ENCODE results near the gene CYP11A1.

CYP11A1 gene

DNA sequence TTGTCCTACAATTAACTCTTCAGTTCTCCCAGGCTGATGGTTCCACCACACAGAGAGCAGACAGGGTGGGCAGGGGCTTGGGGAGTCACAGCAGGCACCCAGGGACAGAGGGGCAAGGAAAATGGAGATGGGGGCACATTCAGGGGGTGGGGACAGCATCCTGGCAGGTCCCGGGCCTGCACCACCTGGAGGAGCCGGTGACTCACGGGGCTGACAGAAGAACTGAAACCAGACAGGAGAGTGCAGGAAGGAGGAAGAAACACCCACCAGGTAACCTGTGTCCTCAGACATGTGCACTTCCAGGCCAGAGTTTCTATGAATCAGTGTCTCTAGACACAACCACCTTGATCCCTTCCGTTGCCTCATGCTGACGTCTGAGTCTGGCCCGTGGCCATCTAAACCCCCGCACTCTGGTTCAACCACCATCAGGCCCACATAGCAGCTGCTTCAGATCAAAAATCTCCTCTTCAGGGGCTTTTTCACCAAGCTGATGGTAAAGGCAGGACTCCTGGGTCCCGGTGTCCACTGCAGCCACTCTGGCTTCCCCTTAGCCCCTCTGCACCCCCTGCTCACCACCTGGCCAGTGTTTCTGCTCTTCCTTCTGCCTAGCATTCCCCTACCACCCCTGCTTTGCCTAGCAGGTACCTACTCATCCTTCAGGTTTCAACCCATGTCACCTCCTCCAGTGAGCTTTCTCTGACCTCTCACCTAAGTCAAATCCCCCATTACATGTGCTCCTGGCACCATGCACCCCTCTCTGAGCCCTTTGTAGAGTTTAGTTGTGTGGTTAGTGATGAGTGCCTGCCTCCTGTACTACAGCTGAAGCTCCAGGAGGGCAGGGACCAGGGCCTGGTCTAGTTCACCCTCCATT, 16.5 kb upstream of the CYP11A1 start:
- no peak for TF ChIP-seq Cebpa-rat (IDR thresholded peaks at IDR 0.05)
- no peaks in the 10 kb centered on the region for H3K9me3 ChIP-seq (replicated peaks in 1 of 11)
- H3K27ac ChIP-seq = peak overlapping the region in 7 of 11 experiments; percentile 1 to 68 (median 13); a peak in 10 of 22 replicates
- peak overlapping the region; percentile 59 to 83 (median 75) for H3K4me2 ChIP-seq
- no peaks in the 10 kb centered on the region; a peak in 1 of 22 replicates for H4K20me1 ChIP-seq
- H3K9ac ChIP-seq = peak overlapping the region in 4 of 11 experiments; percentile 9 to 27 (median 18); a peak in 4 of 22 replicates
- H3K27me3 ChIP-seq = no peaks in the 10 kb centered on the region
- peaks cover 43 to 77% (median 70%) of the 10 kb centered on the region in 10 experiments for H3K4me1 ChIP-seq
- H3K4me3 ChIP-seq = no peak overlapping the region
- no peaks in the 10 kb centered on the region for H3K36me3 ChIP-seq

DNA sequence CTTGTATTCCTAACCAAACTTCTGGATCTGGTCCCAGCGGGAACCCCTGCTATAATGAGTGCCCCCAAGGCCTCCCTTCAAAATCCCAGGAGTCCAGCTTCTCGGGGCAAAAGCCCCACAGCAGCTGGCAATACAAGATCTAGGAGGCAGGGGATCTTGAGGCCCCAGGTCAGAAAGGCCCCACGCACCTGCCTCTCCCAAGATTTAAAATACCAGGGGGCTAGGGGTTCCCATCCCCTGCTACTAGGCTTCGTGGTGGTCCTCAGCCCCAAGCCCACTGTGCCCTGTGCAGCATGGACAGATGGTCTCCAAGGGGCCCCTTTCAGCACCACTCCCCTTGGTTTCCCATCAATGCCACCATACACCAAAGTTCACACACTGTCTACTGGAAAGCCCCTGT, 15.8 kb upstream of the CYP11A1 start:
- Histone ChIP-seq H3K9ac (no peak overlapping the region), H3K4me2 (peak overlapping the region in 7 of 11 experiments; percentile 59 to 83 (median 77); a peak in 11 of 22 replicates), H3K9me3 (replicated peaks in 1 of 11) (no peaks in the 10 kb centered on the region), H3K4me1 (peaks cover 49 to 78% (median 73%) of the 10 kb centered on the region in 10 experiments), H3K27me3 (no peaks in the 10 kb centered on the region), H4K20me1 (no peaks in the 10 kb centered on the region; a peak in 1 of 22 replicates), H3K27ac (peak overlapping the region in 2 of 11 experiments; percentile 16 to 45; a peak in 1 of 22 replicates), H3K36me3 (no peaks in the 10 kb centered on the region), H3K4me3 (no peak overlapping the region)
- no peak for TF ChIP-seq Cebpa-rat (IDR thresholded peaks at IDR 0.05)

DNA sequence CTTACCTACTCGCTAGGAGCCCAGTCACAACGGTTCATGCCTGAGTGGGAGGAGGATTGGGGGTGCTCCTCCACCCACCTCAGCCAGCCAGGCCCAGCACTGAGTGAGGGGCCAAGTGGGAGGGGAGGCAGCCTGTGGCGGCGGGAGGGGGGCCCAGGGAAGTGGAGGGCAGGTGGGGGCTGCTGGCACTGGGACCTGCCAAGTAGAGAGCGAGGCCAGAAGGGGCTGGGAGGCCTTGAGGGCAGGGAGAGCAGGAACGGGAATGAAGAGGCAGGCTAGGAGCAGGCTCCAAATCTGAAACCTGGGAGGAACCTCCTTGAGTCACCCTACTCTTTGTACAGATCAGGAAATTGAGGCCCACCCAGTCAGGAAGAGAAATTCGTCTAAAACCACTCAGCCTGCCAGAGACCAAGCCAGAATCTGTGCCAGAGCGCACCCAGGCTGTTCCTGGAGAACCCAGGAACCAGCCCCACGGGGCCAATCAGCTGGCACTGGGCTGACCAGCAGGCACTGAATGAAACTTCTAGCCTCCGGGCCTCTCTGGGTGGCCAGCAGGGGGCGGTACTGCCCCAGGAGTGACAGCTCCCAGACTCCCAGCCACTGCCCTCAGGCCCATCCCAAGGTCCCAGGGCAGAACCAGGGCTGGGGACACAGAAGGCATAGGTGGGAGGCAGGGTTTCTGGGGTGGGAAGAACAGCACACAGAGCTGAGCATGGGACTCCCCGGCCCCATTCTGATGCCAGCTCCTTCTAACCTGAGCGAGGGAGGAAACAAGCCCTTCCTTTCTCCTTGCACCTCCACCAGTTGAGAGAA, 14.8 kb upstream of the CYP11A1 start:
- no peaks in the 10 kb centered on the region for H3K27me3 ChIP-seq
- peaks cover 51 to 73% (median 71%) of the 10 kb centered on the region in 10 experiments for H3K4me1 ChIP-seq
- TF ChIP-seq Cebpa-rat (IDR thresholded peaks at IDR 0.05) = no peak
- no peaks in the 10 kb centered on the region for H3K9me3 ChIP-seq (replicated peaks in 1 of 11)
- H4K20me1 ChIP-seq = no peaks in the 10 kb centered on the region; a peak in 1 of 22 replicates
- no peaks in the 10 kb centered on the region for H3K36me3 ChIP-seq
- peak overlapping the region in 6 of 11 experiments; percentile 3 to 66 (median 20); a peak in 8 of 22 replicates for H3K4me2 ChIP-seq
- peak overlapping the region in 2 of 11 experiments; percentile 5 to 35; a peak in 2 of 22 replicates for H3K9ac ChIP-seq
- no peak overlapping the region for H3K4me3 ChIP-seq
- H3K27ac ChIP-seq = peak overlapping the region in 2 of 11 experiments; percentile 5 to 10; a peak in 2 of 22 replicates

DNA sequence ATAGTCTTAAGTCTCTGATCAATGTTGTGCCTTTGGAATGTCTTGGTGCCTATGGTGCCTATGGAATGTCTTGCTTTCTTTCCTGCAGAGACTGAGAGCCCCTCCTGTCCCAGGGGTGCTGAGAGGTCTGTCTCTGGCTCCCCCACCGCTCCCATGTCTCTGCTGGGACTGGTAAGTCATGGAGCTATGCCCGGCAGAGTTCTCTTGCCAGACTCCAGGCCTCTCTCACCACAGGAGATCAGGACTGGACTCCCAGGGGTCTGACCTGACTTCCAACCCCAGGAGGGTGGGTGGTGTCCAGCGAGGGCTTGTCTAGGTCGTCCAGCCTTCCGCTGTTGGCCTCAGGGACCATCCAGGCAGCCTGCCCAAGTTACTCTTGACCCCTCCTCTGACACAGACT, 14.0 kb upstream of the CYP11A1 start:
- Histone ChIP-seq H3K4me1 (peaks cover 44 to 66% (median 64%) of the 10 kb centered on the region in 10 experiments), H3K9me3 (replicated peaks in 1 of 11) (no peaks in the 10 kb centered on the region), H4K20me1 (no peaks in the 10 kb centered on the region; a peak in 1 of 22 replicates), H3K4me2 (no peak overlapping the region), H3K27ac (no peak overlapping the region), H3K9ac (peak overlapping the region in 1 of 11 experiments; percentile 5; a peak in 2 of 22 replicates), H3K4me3 (no peak overlapping the region), H3K36me3 (no peaks in the 10 kb centered on the region), H3K27me3 (no peaks in the 10 kb centered on the region)
- no peak for TF ChIP-seq Cebpa-rat (IDR thresholded peaks at IDR 0.05)

DNA sequence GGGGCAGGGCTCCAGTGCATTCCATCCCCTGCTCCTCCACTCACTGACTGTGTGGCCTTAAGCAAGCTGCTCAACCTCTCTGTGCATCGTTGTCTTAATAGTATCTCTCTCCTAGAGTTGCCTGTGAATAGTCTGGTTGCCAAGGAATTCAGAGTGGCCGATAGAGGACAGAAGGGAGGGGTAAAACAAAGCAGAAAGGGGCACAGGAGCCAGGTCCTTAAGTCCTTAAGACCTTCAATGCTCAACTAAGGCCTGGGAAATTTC, 13.7 kb upstream of the CYP11A1 start:
- H3K4me2 ChIP-seq = no peak overlapping the region
- H3K9ac ChIP-seq = no peak overlapping the region
- no peaks in the 10 kb centered on the region; a peak in 1 of 22 replicates for H4K20me1 ChIP-seq
- H3K27me3 ChIP-seq = no peaks in the 10 kb centered on the region
- H3K36me3 ChIP-seq = no peaks in the 10 kb centered on the region
- no peak overlapping the region for H3K27ac ChIP-seq
- no peaks in the 10 kb centered on the region for H3K9me3 ChIP-seq (replicated peaks in 1 of 11)
- no peak overlapping the region for H3K4me3 ChIP-seq
- TF ChIP-seq Cebpa-rat (IDR thresholded peaks at IDR 0.05) = no peak
- peaks cover 40 to 62% (median 60%) of the 10 kb centered on the region in 10 experiments for H3K4me1 ChIP-seq

DNA sequence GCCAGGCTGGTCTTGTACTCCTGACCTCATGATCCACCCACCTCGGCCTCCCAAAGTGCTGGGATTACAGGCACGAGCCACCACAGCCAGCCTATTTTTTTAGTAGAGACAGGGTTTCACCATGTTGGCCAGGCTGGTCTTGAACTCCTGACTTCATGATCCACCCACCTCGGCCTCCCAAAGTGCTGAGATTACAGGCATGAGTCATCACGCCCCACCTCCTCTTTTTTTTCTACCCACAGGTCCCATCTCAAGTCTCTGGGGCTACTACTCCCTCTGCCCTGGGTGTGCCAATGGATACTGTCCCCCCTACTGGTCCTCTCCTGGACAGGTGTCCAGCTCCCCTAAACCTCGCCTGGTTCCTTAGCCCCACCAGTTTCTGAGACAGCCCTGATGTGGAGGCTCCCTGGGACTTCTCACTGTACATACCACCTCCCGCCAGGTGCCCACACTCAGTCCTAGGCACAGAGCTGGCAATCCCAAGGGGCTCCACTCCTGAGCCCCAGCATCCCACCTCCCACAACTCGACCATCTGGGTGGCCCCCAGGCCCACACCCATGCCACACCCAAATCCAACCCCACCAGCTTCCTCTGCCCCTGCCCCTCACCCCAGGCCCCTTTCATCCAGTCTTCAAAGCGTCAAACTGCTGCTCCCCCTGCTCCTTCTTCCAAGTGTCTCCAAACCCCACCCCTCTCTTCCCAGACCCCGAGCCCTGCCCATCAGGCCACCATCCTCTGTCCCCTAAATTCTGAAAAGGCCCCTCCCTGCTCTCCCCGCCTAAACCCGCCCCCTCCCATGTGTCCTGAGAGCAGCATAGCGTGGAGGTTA, 13.1 kb upstream of the CYP11A1 start:
- H3K4me1 ChIP-seq = peaks cover 35 to 57% (median 55%) of the 10 kb centered on the region in 10 experiments
- no peak overlapping the region for H3K9ac ChIP-seq
- no peaks in the 10 kb centered on the region for H3K36me3 ChIP-seq
- no peak for TF ChIP-seq Cebpa-rat (IDR thresholded peaks at IDR 0.05)
- no peak overlapping the region for H3K4me3 ChIP-seq
- H4K20me1 ChIP-seq = no peaks in the 10 kb centered on the region; a peak in 1 of 22 replicates
- H3K4me2 ChIP-seq = 0 out of 22 replicates have a peak overlapping the region, but pooled peaks of 1 of the 11 experiments have one; percentile 1
- no peaks in the 10 kb centered on the region for H3K9me3 ChIP-seq (replicated peaks in 1 of 11)
- no peaks in the 10 kb centered on the region for H3K27me3 ChIP-seq
- H3K27ac ChIP-seq = no peak overlapping the region

DNA sequence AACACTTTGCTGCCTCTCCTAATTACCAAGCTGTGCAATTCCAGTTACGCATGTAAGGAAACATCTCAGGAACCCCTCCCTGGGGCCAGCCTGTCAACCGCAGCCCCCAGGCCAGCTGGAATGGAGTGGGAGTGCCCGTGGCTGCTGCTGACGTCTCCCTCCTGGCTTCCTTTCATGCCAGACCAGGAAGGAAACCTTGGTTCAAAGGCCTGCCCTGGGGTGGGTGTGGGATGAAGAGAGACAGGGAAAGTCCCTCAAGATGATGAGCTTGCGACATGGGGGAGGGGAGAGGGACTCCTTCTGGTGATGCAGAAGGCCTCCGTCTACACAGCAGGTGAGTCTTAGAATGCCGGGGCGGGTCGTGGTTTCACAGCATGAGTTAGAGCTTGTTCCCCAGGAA, 11.4 kb upstream of the CYP11A1 start:
- no peaks in the 10 kb centered on the region for H3K36me3 ChIP-seq
- peak overlapping the region; percentile 45 to 81 (median 76) for H3K4me2 ChIP-seq

More for the DNA sequence above, 11.4 kb upstream of the CYP11A1 start:
- TF ChIP-seq Cebpa-rat (IDR thresholded peaks at IDR 0.05) = peak in 1 of 11 experiments; percentile 48; a peak in 1 of 22 replicates
- Histone ChIP-seq H3K4me1 (peaks cover 26 to 49% (median 46%) of the 10 kb centered on the region in 10 experiments), H3K27me3 (peaks cover 0 to 7% (median 0%) of the 10 kb centered on the region in 11 experiments; a peak in 1 of 22 replicates), H3K4me3 (no peak overlapping the region), H4K20me1 (peaks cover 0 to 8% (median 0%) of the 10 kb centered on the region in 11 experiments; a peak in 6 of 22 replicates), H3K9ac (peak overlapping the region in 2 of 11 experiments; percentile 37 to 44; a peak in 1 of 22 replicates), H3K27ac (peak overlapping the region in 4 of 11 experiments; percentile 19 to 51 (median 35); a peak in 5 of 22 replicates), H3K9me3 (replicated peaks in 1 of 11) (no peaks in the 10 kb centered on the region)

All from BLaER1 treated with 17β-estradiol and CSF1 and Interleukin-3, amounts not matched to agents 10 nM and 100 nM (cell line).